ENCODE results near the gene ATP13A2.

ATP13A2 gene

DNA sequence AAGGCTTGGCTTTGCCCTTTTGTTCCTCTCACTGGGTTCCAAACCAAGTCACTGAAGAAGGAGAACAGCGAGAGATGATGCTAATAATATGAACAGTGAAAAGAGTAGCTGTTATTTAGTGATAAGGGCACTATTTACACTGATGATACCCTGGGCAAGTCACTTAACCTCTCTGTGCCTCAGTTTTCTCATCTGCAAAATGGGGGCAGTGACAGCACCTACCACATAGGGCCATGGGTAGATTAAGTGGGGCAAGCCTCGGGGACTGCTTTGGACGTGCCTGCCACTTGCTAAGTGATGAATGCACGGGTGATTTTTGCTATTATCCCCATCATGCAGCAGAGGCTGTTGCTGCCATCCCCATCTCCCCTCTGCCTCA, 9.2 kb downstream of the ATP13A2 start:
- no peak for TF ChIP-seq RAD21 (IDR thresholded peaks at IDR 0.05; ENCODE audit: low read depth)
- TF ChIP-seq REST (IDR thresholded peaks at IDR 0.05; ENCODE audit: low read depth), result no peak
- TF ChIP-seq CEBPB (IDR thresholded peaks at IDR 0.05), result no peak
- no peak for TF ChIP-seq YY1 (IDR thresholded peaks at IDR 0.05; ENCODE audit: low read depth)
- TF ChIP-seq EGR1 (IDR thresholded peaks at IDR 0.05), result no peak
- TF ChIP-seq NFIC (IDR thresholded peaks at IDR 0.05), result no peak
- no peak for TF ChIP-seq ZBTB7A (IDR thresholded peaks at IDR 0.05; ENCODE audit: low read depth)
- no peak for TF ChIP-seq TEAD4 (IDR thresholded peaks at IDR 0.05)
- TF ChIP-seq CREB1 (IDR thresholded peaks at IDR 0.05; ENCODE audit: low read depth), result no peak
- no peak for TF ChIP-seq EP300 (IDR thresholded peaks at IDR 0.05; ENCODE audit: borderline replicate concordance)
- TF ChIP-seq TCF12 (IDR thresholded peaks at IDR 0.05; ENCODE audit: low read depth), result no peak
- TF ChIP-seq, protein P1, sequence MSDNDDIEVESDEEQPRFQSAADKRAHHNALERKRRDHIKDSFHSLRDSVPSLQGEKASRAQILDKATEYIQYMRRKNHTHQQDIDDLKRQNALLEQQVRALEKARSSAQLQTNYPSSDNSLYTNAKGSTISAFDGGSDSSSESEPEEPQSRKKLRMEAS (IDR thresholded peaks at IDR 0.05), result no peak

- no peak for TF ChIP-seq TAF1 (IDR thresholded peaks at IDR 0.05; ENCODE audit: low read depth)
- TF ChIP-seq, protein P2, sequence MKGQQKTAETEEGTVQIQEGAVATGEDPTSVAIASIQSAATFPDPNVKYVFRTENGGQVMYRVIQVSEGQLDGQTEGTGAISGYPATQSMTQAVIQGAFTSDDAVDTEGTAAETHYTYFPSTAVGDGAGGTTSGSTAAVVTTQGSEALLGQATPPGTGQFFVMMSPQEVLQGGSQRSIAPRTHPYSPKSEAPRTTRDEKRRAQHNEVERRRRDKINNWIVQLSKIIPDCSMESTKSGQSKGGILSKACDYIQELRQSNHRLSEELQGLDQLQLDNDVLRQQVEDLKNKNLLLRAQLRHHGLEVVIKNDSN (IDR thresholded peaks at IDR 0.05), result no peak
- no peak for TF ChIP-seq NFIC (IDR thresholded peaks at IDR 0.05)
- TF ChIP-seq ZBTB7A (IDR thresholded peaks at IDR 0.05; ENCODE audit: low read depth), result no peak
- TF ChIP-seq YY1 (IDR thresholded peaks at IDR 0.05; ENCODE audit: low read depth), result no peak
- TF ChIP-seq RAD21 (IDR thresholded peaks at IDR 0.05; ENCODE audit: low read depth), result no peak
- TF ChIP-seq FOXM1 (IDR thresholded peaks at IDR 0.05; ENCODE audit: borderline replicate concordance, low read depth), result no peak
- TF ChIP-seq TCF12 (IDR thresholded peaks at IDR 0.05; ENCODE audit: low read depth), result no peak
- no peak for TF ChIP-seq CEBPB (IDR thresholded peaks at IDR 0.05)
- TF ChIP-seq, protein P1 (IDR thresholded peaks at IDR 0.05), result no peak
- TF ChIP-seq CREB1 (IDR thresholded peaks at IDR 0.05; ENCODE audit: low read depth), result no peak
- no peak for TF ChIP-seq EGR1 (IDR thresholded peaks at IDR 0.05)
- no peak for TF ChIP-seq EP300 (IDR thresholded peaks at IDR 0.05; ENCODE audit: borderline replicate concordance)
- no peak for TF ChIP-seq REST (IDR thresholded peaks at IDR 0.05; ENCODE audit: low read depth)
- TF ChIP-seq TEAD4 (IDR thresholded peaks at IDR 0.05), result no peak
Measured at GRCh38 chr1:17001760-17002523, 9.8 kb downstream of the ATP13A2 start.

DNA sequence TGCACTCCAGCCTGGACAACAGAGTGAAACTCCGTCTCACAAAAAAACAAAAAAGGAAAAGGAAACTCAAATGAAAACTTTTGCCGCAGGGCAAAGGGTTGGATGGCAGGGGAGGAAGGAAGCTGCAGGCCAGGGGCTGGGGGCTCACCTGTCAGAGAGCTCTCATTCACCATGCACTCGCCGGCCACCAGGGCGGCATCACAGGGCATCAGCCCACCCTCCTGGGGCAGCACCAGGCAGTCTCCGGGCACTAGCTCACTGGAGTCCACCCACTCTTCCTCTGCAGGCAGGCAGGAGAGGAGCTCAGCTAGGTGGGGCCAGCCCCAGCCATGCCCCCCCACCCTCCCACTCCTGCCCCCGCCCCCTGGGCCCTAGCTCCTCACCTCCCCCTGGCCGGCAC, 11.9 kb downstream of the ATP13A2 start:
- TF ChIP-seq EP300 (IDR thresholded peaks at IDR 0.05; ENCODE audit: borderline replicate concordance), result no peak
- TF ChIP-seq, protein P1 (IDR thresholded peaks at IDR 0.05), result no peak
- TF ChIP-seq, protein P2 (IDR thresholded peaks at IDR 0.05), result no peak
- TF ChIP-seq EGR1 (IDR thresholded peaks at IDR 0.05), result no peak
- TF ChIP-seq RAD21 (IDR thresholded peaks at IDR 0.05; ENCODE audit: low read depth), result no peak
- no peak for TF ChIP-seq YY1 (IDR thresholded peaks at IDR 0.05; ENCODE audit: low read depth)
- no peak for TF ChIP-seq ZBTB7A (IDR thresholded peaks at IDR 0.05; ENCODE audit: low read depth)
- TF ChIP-seq TEAD4 (IDR thresholded peaks at IDR 0.05), result no peak
- TF ChIP-seq CEBPB (IDR thresholded peaks at IDR 0.05), result no peak
- TF ChIP-seq FOXM1 (IDR thresholded peaks at IDR 0.05; ENCODE audit: borderline replicate concordance, low read depth), result no peak

GRCh38 chr1:16998589-16998988, 13.1 kb downstream of the ATP13A2 start:
- TF ChIP-seq TCF12 (IDR thresholded peaks at IDR 0.05; ENCODE audit: low read depth) (no peak), ZBTB7A (IDR thresholded peaks at IDR 0.05; ENCODE audit: low read depth) (no peak), RAD21 (IDR thresholded peaks at IDR 0.05; ENCODE audit: low read depth) (no peak), YY1 (IDR thresholded peaks at IDR 0.05; ENCODE audit: low read depth) (no peak), TEAD4 (IDR thresholded peaks at IDR 0.05) (no peak), CREB1 (IDR thresholded peaks at IDR 0.05; ENCODE audit: low read depth) (no peak), TAF1 (IDR thresholded peaks at IDR 0.05; ENCODE audit: low read depth) (no peak), EP300 (IDR thresholded peaks at IDR 0.05; ENCODE audit: borderline replicate concordance) (no peak), EGR1 (IDR thresholded peaks at IDR 0.05) (no peak), REST (IDR thresholded peaks at IDR 0.05; ENCODE audit: low read depth) (no peak), FOXM1 (IDR thresholded peaks at IDR 0.05; ENCODE audit: borderline replicate concordance, low read depth) (no peak), NFIC (IDR thresholded peaks at IDR 0.05) (no peak), CEBPB (IDR thresholded peaks at IDR 0.05) (no peak)
- TF ChIP-seq, protein P2 (IDR thresholded peaks at IDR 0.05), result no peak
- TF ChIP-seq, protein P1 (IDR thresholded peaks at IDR 0.05), result no peak
